Mucosa of descending colon (tissue), 3 donors: ENCODE data around the gene SCAMP2. TPM values are rescaled to one million over a fixed set of nuclear protein-coding genes. Genes with fewer than 3 reads are reported as not detected.

Experiments used
- ATAC-seq: fragments of 200-7000 bp; cut with Tn5 transposase; one replicate; pipeline ENCODE4 v1.9.1; 2020; ENCODE audit warnings: mild to moderate bottlenecking, moderate library complexity
- DNase-seq, 3 donors: peaks; one replicate each; pipeline ENCODE4 v3.0.0-alpha.2; 2020
- H3K36me3 ChIP-seq: fragments of 200-600 bp; one replicate; pipeline ENCODE4 v1.8.0; 2021; ENCODE audit warnings: low read depth, mild to moderate bottlenecking
- H3K4me1 ChIP-seq: fragments of 200-600 bp; one replicate; pipeline ENCODE4 v1.8.0; 2021; ENCODE audit warnings: low read depth, mild to moderate bottlenecking
- H3K4me3 ChIP-seq: fragments of 200-600 bp; one replicate; pipeline ENCODE4 v1.8.0; 2021; ENCODE audit warnings: mild to moderate bottlenecking
- H3K9me3 ChIP-seq: fragments of 200-600 bp; one replicate; pipeline ENCODE4 v1.8.0; 2021; ENCODE audit warnings: mild to moderate bottlenecking
- intact Hi-C, 2 donors: fragments of 100-400 bp; cut with DNase I in 1 of 2; cut with micrococcal nuclease in 1 of 2; formaldehyde crosslinking; loops; one replicate each; pipeline versions ENCODE4 v1.11.0 to v1.11.1; 2022; cut with DNase I, micrococcal nuclease
- total RNA-seq, 3 donors: library from RNA; stranded (reverse); fragmentation: NEBNext Ultra II Directional in 2 of 3; extraction: Animal tissue kit (Norgen Biotek cat#: 25700) in 2 of 3; gene quantifications; one replicate each; pipeline versions ENCODE4 v1.2.1 to v1.2.4, GENCODE V29; 2021 to 2023
- TF ChIP-seq, protein P1 (sequence below): fragments of 200-600 bp; IDR thresholded peaks from one replicate; pipeline ENCODE4 v1.8.0; 2022; ENCODE audit warnings: antibody characterized with exemption, mild to moderate bottlenecking
- donor health status: DM: no; HTN: no; CAD: no; lungs with moderate emphysema.
- donor health status: DM: no; HTN: no; CAD: no.
- donor health status: DM: no; HTN: yes; CAD: no.

SCAMP2 gene
- total RNA-seq, 3 donors from 2014 or later: 125 to 236 (median 218) TPM

DNA sequence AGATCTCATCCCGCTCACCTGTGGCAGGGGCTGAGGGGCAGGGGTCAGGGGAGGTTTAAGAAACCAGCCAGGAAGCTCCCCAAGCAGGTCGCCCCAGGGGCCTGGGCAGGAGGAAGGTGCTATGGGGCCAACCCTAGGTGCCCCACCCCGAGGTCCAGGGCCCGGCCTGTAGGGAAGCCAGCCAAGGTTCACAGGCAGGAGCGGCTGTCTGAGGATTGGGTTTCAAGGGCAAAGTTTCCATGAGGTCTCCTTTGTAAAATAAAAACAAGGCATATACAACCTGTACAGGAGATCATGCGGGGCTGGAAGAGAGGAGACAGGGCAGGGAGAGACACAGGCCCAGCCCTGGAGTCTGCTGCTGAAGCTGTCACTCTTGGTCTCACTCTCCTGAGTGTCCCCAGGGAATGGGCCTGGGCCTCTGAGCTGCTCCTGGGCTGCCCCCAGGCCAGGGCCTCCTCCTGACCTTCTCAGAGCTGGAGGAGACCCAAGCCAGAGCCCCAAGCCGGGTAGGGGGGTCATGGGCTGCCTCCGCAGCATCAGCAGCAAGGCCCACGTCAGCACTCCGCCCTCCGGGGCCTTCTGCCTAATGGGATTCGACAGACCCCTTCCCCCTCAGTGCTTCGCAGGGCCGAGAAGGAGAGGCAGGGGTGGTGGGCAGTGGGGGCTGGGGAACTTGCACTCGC, 41.2 kb downstream of the SCAMP2 start:
- intact Hi-C loops: no loop called here
- Histone ChIP-seq H3K9me3 (no peaks in the 10 kb centered on the region), H3K36me3 (no peaks in the 10 kb centered on the region), H3K4me3 (no peak overlapping the region), H3K4me1 (peaks cover 7% of the 10 kb centered on the region)
- TF ChIP-seq, protein P1, sequence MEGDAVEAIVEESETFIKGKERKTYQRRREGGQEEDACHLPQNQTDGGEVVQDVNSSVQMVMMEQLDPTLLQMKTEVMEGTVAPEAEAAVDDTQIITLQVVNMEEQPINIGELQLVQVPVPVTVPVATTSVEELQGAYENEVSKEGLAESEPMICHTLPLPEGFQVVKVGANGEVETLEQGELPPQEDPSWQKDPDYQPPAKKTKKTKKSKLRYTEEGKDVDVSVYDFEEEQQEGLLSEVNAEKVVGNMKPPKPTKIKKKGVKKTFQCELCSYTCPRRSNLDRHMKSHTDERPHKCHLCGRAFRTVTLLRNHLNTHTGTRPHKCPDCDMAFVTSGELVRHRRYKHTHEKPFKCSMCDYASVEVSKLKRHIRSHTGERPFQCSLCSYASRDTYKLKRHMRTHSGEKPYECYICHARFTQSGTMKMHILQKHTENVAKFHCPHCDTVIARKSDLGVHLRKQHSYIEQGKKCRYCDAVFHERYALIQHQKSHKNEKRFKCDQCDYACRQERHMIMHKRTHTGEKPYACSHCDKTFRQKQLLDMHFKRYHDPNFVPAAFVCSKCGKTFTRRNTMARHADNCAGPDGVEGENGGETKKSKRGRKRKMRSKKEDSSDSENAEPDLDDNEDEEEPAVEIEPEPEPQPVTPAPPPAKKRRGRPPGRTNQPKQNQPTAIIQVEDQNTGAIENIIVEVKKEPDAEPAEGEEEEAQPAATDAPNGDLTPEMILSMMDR: no peak
- peak; percentile 79 to 85 (median 80) for DNase-seq
- ATAC-seq: peak; percentile 83

DNA sequence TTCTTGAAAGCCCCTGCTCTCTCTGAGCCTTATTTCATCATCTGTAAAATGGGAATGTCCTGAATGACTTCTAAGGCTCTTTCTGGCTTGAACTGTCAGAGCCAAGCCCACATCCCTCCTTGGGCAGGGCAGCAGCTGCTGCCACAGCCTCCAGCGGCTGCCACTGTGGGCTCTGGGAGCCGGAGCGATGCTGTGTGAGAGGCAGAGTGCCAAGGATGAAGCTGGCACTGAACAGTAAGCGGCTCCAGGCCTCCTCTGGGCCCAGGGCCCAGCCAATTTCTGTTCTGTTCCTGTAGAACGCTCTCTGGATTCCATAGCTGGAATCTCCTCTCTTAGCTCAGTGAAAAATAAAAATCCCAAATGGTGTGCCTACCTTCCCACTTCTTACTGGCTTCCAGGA, 42.3 kb downstream of the SCAMP2 start:
- DNase-seq (no peak), ATAC-seq (no peak)
- intact Hi-C loops: no loop called here

DNA sequence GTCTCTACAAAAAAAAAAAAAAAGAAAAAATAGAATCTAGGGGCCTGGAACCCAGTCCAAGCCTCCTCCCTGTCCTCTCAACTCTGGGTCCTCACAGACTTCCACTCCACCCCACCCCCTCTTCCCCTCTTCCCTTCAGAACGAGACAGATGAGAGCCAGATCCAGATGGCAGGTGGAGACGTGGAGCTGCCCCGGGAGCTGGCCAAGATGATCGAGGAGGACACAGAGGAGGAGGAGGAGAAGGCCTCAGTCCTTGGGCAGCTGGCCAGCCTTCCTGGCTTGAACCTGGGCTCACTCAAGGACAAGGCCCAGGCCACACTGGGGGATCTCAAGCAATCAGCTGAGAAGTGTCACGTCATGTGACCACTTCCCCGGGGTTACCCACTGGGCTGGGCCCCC, 43.2 kb downstream of the SCAMP2 start:
- no peak for DNase-seq
- no peak overlapping the region for H3K4me3 ChIP-seq
- H3K9me3 ChIP-seq: no peaks in the 10 kb centered on the region
- H3K36me3 ChIP-seq: no peaks in the 10 kb centered on the region
- H3K4me1 ChIP-seq: peaks cover 7% of the 10 kb centered on the region
- intact Hi-C loops: no loop called here
- TF ChIP-seq, protein P1: no peak
- ATAC-seq: no peak

More for the DNA sequence above, 42.3 kb downstream of the SCAMP2 start:
- no peaks in the 10 kb centered on the region for H3K36me3 ChIP-seq
- TF ChIP-seq, protein P1: no peak
- H3K9me3 ChIP-seq: no peaks in the 10 kb centered on the region
- H3K4me1 ChIP-seq: peaks cover 7% of the 10 kb centered on the region
- no peak overlapping the region for H3K4me3 ChIP-seq

DNA sequence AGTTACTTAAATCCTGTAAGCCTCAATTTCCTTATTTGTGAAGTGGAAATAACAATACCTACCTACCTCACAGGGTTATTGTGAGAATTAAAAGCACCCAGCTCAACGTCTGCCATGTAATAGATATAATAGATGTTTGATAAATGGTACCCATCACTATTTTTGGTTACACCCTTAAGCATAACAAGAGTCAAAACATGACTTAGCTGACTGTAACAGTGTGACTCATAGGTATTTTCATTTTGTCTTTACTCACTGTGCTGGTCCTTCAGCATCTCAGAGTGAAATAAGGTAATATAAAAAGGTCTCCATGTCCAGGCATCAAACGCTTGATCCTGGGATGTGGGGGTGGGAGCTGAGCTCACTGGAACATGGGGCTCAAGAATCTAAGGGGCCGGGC, 43.7 kb downstream of the SCAMP2 start:
- peaks cover 7% of the 10 kb centered on the region for H3K4me1 ChIP-seq
- TF ChIP-seq, protein P1: no peak
- intact Hi-C loops: no loop called here
- H3K36me3 ChIP-seq: no peaks in the 10 kb centered on the region
- ATAC-seq (no peak), DNase-seq (no peak)
- no peaks in the 10 kb centered on the region for H3K9me3 ChIP-seq
- no peak overlapping the region for H3K4me3 ChIP-seq

DNA sequence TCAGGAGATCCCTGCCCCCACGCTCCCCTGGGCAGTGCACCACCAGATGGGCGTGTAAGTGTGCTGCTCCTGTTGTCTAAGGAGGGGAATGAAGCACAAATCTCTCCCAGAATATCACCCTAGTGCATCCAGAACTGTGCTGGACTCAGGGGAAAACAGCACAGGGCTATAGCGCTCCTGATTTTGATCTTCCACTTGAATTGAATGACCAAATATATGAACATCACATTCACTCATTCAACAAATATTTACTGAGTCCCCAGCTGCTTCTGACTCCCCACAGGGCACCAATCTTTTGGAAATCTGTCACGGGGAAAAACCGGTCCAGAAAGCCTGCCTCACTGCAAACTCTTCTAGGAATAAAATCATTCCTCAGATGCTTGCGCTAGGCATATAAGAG, 44.3 kb downstream of the SCAMP2 start:
- no peaks in the 10 kb centered on the region for H3K36me3 ChIP-seq
- ATAC-seq (no peak), DNase-seq (no peak)
- TF ChIP-seq, protein P1: no peak
- intact Hi-C loops: no loop called here
- H3K4me3 ChIP-seq: no peak overlapping the region
- H3K9me3 ChIP-seq: no peaks in the 10 kb centered on the region
- peaks cover 7% of the 10 kb centered on the region for H3K4me1 ChIP-seq
